ENCODE results near the gene NKD2.

The NKD2 gene

GRCh38 chr5:1029945-1030625, 21.5 kb downstream of the NKD2 start:
- DNase-seq (ENCODE audit: low read depth in 2 of 2) = no peak

GRCh38 chr5:1030801-1031271, 22.2 kb downstream of the NKD2 start:
- no peak for DNase-seq (ENCODE audit: low read depth in 2 of 2)

DNA sequence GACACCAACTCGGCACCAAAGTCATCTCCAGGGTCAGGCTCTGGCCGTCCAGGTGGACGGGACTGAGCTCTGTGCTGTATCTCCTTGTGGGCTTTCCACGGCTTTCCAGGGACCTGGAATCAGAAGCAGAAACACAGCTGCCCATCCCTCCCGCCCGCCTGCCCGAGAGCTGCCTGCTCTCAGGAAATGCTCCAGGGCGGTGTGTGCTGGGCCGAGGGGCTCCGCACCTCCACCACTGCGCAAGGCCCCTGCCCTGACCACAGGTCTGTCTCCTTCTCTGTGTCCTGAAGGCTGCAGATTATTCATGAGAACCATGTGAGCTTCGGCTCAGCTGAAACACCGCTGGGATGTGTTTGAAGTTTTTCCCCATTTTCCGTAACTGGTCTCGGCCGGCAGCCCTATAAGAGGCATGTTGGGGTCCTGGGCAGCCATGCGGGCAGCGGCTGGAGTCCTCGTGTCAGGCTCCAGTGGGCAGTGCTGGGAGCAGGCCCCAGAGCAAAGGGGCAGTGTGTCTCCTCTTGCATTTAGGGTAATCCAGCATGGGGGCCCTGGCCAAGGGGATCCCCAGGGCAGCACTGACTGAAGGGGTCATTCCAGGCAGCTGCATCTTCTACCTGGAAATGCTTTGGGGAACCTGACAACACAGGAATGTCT, 22.8 kb downstream of the NKD2 start:
- no peak for DNase-seq (ENCODE audit: low read depth in 2 of 2)

GRCh38 chr5:1032011-1032410, 23.4 kb downstream of the NKD2 start:
- no peak for DNase-seq (ENCODE audit: low read depth in 2 of 2)

GRCh38 chr5:1032551-1033027, 24.0 kb downstream of the NKD2 start:
- DNase-seq (ENCODE audit: low read depth in 2 of 2) = no peak

DNA sequence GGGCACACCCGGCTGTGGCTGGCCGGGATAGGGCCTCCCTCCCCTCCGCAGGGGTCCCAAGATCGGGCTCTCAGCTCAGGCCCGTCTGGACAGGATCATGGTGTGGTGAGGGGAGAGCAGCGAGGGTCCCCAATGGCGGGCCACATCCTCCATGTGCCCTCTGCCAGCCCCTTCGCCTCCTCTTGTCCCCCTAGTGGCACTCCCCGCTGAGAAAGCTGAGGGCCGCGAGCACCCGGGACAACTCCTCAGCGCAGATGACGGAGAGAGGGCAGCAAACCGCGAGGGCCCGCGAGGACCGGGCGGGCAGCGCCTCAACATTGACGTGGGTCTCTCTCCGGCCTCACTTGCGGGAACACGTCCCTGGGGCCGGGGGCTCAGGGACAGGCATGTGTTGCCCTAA, 24.6 kb downstream of the NKD2 start:
- DNase-seq (ENCODE audit: low read depth in 2 of 2) = no peak

DNA sequence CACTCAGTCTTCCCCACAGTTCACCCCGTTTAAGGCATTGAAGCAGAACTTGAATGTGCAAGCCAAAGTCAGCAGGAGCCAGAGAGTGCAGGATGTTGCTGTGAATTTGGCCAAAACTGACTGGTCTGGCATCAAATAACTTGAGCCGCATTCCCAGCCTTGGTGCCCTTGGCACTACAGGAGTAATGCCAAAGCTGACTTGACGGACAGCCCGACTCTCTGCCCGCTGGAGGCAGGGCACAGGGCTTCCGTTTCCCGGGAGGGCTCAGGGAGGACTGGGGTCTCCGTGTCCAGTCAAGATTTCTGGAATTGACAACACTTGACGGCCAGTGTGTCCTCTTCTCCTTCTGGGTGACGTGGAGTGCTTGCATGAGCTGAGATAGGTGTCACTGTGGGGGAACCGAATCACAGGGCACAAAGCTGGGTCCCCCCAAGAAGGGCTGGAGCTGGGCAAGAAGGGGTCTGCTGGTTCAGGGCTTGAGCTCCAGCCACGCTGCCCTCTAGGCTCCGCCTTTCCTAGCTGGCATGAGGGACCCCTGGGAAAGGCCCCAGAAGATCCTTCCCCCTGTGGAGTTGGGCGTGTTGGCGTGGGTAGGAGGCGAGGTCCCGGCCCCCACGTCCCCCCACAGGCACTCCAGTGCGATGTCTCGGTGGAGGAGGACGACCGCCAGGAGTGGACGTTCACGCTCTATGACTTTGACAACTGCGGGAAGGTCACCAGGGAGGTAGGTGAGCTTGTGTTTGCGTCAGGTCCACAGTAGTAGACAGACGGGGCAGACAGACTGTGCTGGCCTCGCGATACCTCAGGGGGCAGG, 25.2 kb downstream of the NKD2 start:
- DNase-seq (ENCODE audit: low read depth in 2 of 2) = no peak

GRCh38 chr5:1034421-1034905, 25.9 kb downstream of the NKD2 start:
- DNase-seq (ENCODE audit: low read depth in 2 of 2) = no peak

GRCh38 chr5:1034986-1035385, 26.4 kb downstream of the NKD2 start:
- no peak for DNase-seq (ENCODE audit: low read depth in 2 of 2)

- DNase-seq (ENCODE audit: low read depth in 2 of 2) = no peak
Observed at GRCh38 chr5:1035421-1036405, 27.1 kb downstream of the NKD2 start.

- DNase-seq (ENCODE audit: low read depth in 2 of 2) = no peak
Observed at GRCh38 chr5:1036504-1037122, 28.0 kb downstream of the NKD2 start.

- DNase-seq (ENCODE audit: low read depth in 2 of 2) = no peak
Observed at GRCh38 chr5:1037123-1037670, 28.6 kb downstream of the NKD2 start.

GRCh38 chr5:1037671-1038416, 29.2 kb downstream of the NKD2 start:
- DNase-seq (ENCODE audit: low read depth in 2 of 2) = no peak

DNA sequence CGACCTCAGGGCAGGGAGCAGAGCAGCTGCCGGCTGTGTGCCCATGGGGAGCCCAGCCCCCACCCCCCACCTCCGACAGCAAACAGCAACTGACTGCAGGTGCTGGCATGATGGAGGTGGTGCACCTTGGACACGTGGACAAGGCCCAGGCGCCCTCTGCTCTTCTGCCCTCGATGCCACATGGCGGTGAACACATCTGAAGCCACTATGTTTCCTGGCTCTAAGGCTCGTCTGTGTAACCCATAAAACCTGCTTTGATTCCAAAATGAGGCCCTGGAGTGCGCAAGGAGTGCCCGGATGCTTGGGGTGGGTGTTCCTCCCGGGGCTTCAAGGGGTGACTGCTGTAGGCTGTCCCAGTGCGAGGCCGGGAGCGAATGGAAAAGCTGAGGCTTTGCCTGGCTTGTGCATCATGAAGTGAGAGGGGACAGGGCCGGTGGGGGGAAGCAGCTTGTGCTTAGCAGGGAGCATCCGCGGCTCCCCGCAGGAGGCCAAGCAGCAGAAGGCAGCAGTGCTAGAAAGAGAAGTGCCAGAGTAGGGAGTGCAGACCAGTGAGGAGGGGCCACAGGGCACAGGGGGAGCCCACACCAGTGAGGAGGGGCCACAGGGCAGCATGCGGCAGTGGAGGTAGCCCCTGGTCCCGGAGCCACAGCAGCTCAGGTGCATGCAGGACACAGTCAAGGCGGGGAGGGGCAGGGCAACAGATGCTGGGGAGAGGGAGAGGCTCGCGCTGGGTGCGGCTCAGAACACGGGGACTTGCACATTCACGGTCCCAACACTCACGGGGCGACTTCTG, 30.0 kb downstream of the NKD2 start:
- no peak for DNase-seq (ENCODE audit: low read depth in 2 of 2)

- no peak for DNase-seq (ENCODE audit: low read depth in 2 of 2)
Observed at GRCh38 chr5:1039210-1039548, 30.6 kb downstream of the NKD2 start.

- DNase-seq (ENCODE audit: low read depth in 2 of 2) = no peak
Observed at GRCh38 chr5:1039706-1040260, 31.2 kb downstream of the NKD2 start.

DNA sequence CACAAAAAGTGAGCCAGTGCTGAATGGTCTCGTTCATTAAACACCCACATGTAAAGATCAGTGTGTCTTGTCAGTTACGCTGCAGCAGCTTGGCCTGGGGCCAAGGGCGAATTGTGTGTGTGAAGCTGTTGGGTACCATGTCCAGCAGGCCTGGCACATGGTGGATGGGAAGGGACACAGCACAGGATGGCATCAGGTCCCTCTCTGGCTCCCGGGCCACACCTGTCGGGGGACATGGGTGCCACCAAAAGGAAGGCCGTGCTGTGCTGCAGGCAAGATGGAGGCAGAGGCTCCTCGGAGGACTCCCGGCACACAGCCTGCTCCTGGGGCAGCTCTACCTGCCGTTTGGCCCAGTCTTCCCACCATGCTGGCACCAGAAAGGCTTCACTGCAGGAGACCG, 32.0 kb downstream of the NKD2 start:
- no peak for DNase-seq (ENCODE audit: low read depth in 2 of 2)

GRCh38 chr5:1041225-1042143, 32.9 kb downstream of the NKD2 start:
- DNase-seq (ENCODE audit: low read depth in 2 of 2) = no peak

Data from stimulated activated CD8-positive, alpha-beta memory T cell treated with anti-CD3 and anti-CD28 coated beads, Interleukin-15, amount 100 ng/mL, for 48 hours (primary cell).